ENCODE results near the gene GJC2. TPM values are rescaled to one million over a fixed set of nuclear protein-coding genes. Genes with fewer than 3 reads are reported as not detected.

GJC2 gene
- total and polyA plus RNA-seq, 2 donors (not counting 3 experiments of a cell fraction or from before 2014, with no cell fraction given), result 0.58 to 1.2 TPM

DNA sequence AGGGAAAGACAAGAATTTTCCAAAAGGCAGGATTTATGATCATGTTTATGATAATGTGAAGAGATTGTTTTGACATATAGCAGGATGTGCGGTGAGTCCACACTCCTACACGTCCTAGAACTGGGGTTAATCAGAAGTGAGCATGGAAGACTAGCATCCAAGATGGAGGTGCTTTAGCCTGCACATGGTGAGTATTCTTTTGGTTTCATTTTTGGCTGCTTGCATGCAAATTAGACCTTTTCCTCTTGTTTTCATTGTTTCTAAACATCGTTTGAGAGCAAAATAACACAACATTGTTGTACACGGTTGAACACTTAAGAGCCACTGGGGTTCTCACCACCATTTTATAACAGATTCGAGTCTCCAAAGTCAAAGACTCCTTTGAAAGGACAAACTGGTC, 24.5 kb upstream of the GJC2 start:
- H3K9me3 ChIP-seq (replicated peaks; ENCODE audit: control insufficient read depth, insufficient read depth, low read length), result no peaks in the 10 kb centered on the region
- peaks cover 23 to 25% of the 10 kb centered on the region in 2 experiments for H3K27me3 ChIP-seq (ENCODE audit: control insufficient read depth in 2 of 2, insufficient read depth in 2 of 2, low read length in 2 of 2)
- CTCF ChIA-PET, result interaction anchor here (1.8 kb wide), 1 partner anchor 126 kb away, joined by 4 read pairs; no protein-coding TSS in a partner anchor
- H3K27ac ChIP-seq (ENCODE audit: insufficient read depth, low read depth, low read length), result no peak overlapping the region
- intact Hi-C loops (cut with micrococcal nuclease), result no loop called here
- no peaks in the 10 kb centered on the region for H3K9me1 ChIP-seq (replicated peaks; ENCODE audit: control insufficient read depth, extremely low read depth, insufficient read depth, low read length)
- BruUV-seq (replicated peaks), result no TSS peak
- no peaks in the 10 kb centered on the region for H3K36me3 ChIP-seq (ENCODE audit: control insufficient read depth in 2 of 2, extremely low read depth in 1 of 2, insufficient read depth in 2 of 2, low read length in 2 of 2)
- H3K4me3 ChIP-seq (replicated peaks in 1 of 3; ENCODE audit: insufficient read depth in 1 of 3, low read depth in 1 of 3, low read length in 3 of 3), result no peak overlapping the region
- H3K9ac ChIP-seq (replicated peaks; ENCODE audit: extremely low read depth, insufficient read depth, low read length), result no peak overlapping the region
- H4K20me1 ChIP-seq (replicated peaks; ENCODE audit: control insufficient read depth, extremely low read depth, insufficient read depth, low read length), result no peaks in the 10 kb centered on the region
- H3K79me2 ChIP-seq (ENCODE audit: control insufficient read depth, insufficient read depth, low read length), result no peaks in the 10 kb centered on the region
- TF ChIP-seq MYC (IDR thresholded peaks at IDR 0.05; ENCODE audit: low read depth, low read length) (no peak), EZH2 (IDR thresholded peaks at IDR 0.05; ENCODE audit: borderline replicate concordance, low read depth, low read length, severe bottlenecking) (no peak), POLR2A (IDR thresholded peaks at IDR 0.05; ENCODE audit: low read depth, low read length) (no peak), POLR2AphosphoS5 (IDR thresholded peaks at IDR 0.05; ENCODE audit: insufficient read depth, low read depth, low read length) (no peak), JUN (IDR thresholded peaks at IDR 0.05; ENCODE audit: borderline replicate concordance, insufficient read depth, insufficient read length, low read depth) (no peak), FOS (IDR thresholded peaks at IDR 0.05; ENCODE audit: borderline replicate concordance, insufficient read depth, low read length) (no peak), GATA2 (IDR thresholded peaks at IDR 0.05; ENCODE audit: insufficient read depth, insufficient read length, low read depth, low read length) (no peak)
- TF ChIP-seq, protein P1, sequence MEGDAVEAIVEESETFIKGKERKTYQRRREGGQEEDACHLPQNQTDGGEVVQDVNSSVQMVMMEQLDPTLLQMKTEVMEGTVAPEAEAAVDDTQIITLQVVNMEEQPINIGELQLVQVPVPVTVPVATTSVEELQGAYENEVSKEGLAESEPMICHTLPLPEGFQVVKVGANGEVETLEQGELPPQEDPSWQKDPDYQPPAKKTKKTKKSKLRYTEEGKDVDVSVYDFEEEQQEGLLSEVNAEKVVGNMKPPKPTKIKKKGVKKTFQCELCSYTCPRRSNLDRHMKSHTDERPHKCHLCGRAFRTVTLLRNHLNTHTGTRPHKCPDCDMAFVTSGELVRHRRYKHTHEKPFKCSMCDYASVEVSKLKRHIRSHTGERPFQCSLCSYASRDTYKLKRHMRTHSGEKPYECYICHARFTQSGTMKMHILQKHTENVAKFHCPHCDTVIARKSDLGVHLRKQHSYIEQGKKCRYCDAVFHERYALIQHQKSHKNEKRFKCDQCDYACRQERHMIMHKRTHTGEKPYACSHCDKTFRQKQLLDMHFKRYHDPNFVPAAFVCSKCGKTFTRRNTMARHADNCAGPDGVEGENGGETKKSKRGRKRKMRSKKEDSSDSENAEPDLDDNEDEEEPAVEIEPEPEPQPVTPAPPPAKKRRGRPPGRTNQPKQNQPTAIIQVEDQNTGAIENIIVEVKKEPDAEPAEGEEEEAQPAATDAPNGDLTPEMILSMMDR (IDR thresholded peaks at IDR 0.05; ENCODE audit: extremely low read depth in 1 of 2, insufficient read depth in 1 of 2, low read depth in 1 of 2, low read length in 2 of 2), result no peak
- TF ChIP-seq, protein P2, sequence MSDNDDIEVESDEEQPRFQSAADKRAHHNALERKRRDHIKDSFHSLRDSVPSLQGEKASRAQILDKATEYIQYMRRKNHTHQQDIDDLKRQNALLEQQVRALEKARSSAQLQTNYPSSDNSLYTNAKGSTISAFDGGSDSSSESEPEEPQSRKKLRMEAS (IDR thresholded peaks at IDR 0.05; ENCODE audit: insufficient read depth, insufficient read length), result no peak
- H3K4me2 ChIP-seq (ENCODE audit: insufficient read depth, low read length), result no peak overlapping the region
- POLR2A ChIA-PET, result no interaction called here
- no peak overlapping the region for H2AFZ ChIP-seq (ENCODE audit: low read depth, low read length)
- DNase-seq (ENCODE audit: low read depth, low spot score), result no peak
- FAIRE-seq, result no peak
- dilution Hi-C loops (cut with MboI; ENCODE audit: extremely low pct_ligation_motif_present, low sequenced_read_pairs), result loop anchor here (10.0 kb wide), 1 partner anchor 60 kb away; no protein-coding TSS in a partner anchor
- no peaks in the 10 kb centered on the region for H3K4me1 ChIP-seq (ENCODE audit: control insufficient read depth, extremely low read depth, insufficient read depth, low read length)

Measured in endothelial cell of umbilical vein (primary cell).